ENCODE data around the gene TRAF3.

DNA sequence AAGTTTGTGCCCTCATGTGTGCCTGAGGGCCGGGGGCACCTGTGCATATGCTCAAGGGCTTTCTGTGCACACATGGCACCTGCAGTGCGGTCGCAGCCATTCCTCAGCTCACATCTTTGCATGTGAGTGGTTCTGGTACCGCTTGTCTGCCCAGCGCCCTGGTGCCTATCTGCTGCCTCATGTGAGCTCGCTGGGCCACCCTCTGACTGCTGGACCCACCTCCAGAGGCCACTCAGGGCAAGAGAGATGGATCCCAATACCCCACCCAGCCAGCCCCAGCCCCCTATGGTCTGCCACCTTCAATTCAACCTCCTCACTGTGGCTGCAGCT is 139.8 kb downstream of the TRAF3 start:
- no peak for TF ChIP-seq POLR2A (IDR thresholded peaks at IDR 0.05; ENCODE audit: low read length)
- TF ChIP-seq GATA1 (IDR thresholded peaks at IDR 0.05; ENCODE audit: low read depth, low read length) = no peak
